Measurements from ENCODE around the gene ZNF681.
A peak's percentile ranks its signal among the peaks of the same experiment; 100 is the strongest.
"Not testable (repeated sequence)": the region's sequence is repeated elsewhere in the genome, so short reads cannot be mapped to it uniquely, and the experiment has no call there.

Gene ZNF681

DNA sequence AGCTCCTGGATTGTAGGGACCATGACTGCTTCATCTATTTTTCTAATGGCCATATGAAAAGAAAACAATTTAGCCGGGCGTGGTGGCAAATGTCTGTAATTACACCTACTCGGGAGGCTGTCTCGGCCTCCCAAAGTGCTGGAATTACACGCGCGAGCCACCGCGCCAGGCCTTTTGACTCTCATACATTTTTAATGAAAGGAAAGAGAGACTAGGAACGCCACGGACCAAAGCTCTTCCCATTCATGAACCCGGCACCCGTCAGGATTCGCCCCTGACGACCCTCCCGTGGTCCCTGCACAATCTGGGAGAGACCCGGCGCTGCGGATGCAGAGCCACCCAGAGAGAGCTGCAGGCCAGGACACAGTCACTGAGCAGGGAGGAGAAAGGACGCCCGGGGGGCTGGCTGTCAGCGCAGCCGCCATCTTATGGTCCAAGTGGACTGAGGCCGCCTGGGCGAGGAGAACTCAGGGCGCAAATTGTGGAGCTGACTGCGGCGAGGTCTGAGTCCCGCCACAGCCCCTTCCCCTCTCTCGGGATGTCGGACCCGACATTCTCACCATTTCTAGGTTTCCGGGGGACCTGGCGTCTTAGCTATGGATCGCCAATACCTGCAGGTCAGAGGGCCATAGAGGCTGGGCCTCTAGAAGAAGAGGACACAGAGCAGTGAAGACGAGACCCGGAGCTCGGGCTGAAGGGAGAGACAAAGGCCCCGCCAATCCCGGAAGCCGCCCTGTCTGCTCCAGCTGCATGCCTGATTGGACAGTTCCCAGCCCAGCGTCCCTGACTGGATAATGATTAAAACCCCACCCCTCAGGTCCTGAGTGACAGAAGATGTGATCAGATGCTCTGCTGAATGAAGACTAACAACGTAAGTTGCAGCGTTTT lies at the start of gene ZNF681:
Gene ZNF681, minus strand, starts transcription at position 705 of the 888 bp plus-strand sequence. Its CDS starts 142 bp downstream, at position 563.
- DNase-seq, result peak; percentile 92

DNA sequence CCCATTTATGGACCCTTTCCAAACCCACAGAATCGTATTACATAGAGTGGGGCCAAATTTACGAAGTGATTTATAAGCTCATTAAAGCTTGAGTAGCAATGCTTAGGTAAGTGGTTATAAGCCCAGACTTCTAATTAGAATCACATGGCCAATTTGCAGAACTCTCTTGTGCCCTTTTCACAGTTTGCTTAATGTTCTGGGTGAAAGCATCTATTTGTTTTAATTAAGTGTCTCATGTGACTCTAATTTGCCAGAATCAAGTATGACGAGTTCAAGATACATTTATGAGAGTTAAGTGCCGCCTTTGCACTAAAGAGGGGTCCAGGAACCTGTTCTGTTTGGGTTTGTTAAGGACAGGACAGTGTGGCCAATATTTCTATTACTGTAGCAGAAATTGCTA lies 46.0 kb upstream of the ZNF681 start:
- no peak for DNase-seq

DNA sequence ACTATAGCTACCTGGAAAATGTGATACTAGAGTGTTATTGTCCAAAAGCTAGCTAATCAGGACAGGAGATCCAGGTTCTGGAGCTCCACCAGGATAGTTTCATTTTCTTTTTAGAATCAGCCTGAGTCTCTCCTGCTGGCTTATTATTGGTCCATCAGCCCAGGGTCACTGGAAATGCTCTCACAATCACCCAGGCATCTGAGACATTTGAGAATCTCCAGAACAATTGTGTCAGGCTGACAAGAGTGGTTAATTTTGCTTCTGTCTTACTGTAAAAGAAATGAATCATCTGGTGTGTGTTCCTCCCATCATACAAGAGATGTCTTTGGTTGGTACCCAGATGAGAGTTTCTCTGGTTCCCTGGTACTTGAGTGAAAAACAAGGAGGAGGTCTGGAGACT lies 43.6 kb upstream of the ZNF681 start:
- DNase-seq, result peak; percentile 33

DNA sequence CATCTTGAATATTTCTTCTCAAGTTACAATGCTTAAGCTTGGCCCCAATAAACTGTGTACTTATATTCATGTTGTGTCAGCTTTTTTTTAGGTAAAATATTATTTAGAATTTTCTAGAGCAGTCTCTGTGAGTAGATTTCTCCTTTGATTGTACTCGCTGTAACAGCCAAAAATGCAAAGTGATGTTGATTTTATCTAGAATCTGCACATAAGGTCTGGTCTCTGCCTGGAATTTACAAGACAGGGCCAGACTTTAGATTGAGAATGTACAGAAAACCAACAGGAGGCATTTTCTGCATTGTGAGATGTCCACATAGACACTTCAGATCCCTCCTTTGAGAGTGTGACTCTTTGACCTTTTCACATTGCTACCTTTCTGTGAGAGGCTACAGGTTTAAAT lies 43.1 kb upstream of the ZNF681 start:
- no peak for DNase-seq

DNA sequence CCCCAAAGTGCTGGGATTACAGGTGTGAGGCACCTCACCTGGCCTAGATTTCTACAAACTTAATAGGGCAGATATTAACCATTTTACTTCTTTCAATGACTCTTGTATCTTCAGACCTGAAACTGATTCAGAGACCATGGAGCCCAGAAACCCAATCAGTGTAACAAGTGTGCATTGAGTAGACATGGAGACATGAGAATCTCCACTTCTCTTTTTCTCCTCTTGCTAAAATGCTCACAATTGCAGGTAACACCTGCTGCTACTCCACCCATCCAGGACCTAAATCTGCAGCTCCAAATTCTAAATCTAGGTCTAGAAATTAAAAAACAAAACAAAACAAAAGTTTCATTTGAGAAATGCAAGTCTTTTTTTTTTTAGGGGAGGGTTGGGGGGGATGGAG lies 42.2 kb upstream of the ZNF681 start:
- no peak for DNase-seq

DNA sequence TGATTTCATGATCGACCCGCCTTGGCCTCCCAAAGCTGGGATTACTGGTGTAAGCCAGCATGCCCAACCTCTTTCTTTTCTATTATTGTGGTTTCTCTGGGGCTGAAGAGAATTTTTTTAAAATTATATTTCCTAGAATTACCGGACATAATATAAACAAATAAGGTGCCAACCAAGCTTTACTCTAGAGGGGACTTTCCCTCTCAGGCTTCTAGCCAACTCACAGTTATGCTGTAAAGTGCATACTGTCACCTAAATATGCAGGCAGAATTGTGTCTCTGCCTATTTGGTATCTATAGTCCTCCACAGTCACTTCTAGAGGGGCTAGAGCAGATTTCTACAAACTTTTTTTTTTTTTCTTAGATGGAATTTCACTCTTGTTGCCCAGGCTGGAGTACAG lies 41.6 kb upstream of the ZNF681 start:
- DNase-seq, result peak; percentile 68

DNA sequence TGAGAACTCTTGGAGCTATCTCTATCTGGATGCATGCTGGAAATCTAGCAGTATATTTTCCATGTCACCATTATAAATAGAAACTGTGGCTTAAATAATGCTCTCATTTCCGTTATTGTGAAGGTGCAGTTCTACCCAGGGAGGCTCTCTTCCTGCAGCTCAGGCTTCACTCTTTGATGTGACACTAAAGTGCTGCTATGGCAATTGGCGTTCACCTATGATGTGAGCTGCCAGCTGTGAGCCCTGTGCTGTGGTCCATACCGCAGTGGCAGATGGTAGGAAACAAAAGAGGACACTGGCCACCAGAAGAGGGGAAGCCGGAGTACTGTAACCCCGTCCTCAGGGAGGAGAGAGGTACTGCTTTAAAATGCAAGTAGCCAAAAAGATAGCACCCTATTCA lies 40.6 kb upstream of the ZNF681 start:
- DNase-seq, result peak; percentile 76

DNA sequence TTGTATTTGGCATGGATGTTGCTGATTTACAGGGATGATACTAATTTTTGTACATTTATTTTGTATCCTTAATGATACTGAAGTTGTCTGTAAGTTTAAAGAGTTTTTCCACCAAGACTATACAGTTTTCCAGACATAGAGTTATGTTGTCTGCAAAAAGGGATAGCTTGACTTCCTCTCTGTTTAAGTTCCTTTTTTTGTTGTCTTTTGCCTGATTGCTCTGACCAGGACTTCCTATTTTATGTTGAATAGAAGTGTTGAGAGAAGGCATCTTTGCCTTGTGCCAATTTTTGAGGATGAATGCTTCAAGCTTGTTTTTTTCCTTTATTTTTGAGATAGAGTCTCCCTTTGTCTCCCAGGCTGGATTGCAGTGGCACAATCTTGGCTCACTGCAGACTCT lies 36.8 kb upstream of the ZNF681 start:
- no peak for DNase-seq

DNA sequence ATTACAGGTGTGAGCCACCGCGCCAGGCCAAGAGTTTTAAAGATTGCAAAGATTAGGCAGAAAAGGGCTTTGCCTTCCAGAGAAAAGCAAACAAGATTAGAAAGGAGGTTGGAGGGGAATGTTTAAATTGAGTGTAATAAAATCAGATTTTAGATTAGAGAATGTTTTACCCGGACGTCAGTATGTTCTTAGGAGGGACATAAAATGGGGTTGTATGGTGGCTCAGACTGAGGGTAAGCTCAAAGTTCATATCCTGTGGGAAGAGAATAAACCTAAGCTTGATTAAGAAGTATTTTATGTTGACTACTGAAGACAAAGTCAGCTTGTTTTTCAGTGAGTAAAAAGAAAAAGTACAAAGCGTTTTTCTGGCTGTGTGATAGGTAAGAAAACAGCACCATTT lies 34.1 kb upstream of the ZNF681 start:
- DNase-seq, result no peak

DNA sequence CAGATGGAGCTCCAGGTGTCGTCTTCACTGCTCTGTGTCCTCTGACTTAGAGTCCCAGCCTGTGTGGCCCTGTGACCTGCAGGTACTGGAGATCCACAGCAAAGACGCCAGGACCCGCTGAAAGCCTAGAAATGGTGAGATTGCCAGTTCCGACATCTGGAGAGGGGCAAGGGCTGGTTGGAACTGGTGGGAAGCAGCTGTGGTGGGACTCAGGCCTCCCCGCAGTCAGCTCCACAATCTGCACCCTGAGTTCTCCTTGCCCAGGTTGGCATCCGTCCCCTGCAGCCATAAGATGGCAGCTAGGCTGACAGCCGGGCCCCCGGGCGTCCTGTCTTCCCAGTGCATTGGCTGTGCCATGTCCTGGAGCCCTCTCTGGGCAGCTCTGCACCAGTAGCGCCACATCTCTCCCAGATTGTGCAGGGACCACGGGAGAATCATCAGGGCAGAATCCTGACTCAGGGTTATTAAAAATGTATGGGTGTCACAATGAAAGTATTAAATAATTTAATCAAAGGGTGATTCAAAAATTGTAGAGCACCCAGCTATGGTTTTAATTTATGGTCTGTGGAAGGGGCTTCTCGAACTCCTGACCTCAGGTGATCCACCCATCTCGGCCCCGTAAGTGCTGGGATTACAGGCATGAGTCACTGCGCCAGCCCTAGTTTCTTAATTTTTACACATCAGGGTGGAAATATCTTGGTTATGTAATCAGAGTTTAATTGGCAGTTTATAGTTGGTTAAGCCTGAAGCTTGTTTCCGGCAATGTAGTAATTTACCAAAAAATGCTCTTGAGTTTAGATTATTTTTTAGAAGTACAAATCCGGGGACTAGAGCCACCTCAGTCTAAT lies 32.2 kb upstream of the ZNF681 start:
- DNase-seq, result no peak

DNA sequence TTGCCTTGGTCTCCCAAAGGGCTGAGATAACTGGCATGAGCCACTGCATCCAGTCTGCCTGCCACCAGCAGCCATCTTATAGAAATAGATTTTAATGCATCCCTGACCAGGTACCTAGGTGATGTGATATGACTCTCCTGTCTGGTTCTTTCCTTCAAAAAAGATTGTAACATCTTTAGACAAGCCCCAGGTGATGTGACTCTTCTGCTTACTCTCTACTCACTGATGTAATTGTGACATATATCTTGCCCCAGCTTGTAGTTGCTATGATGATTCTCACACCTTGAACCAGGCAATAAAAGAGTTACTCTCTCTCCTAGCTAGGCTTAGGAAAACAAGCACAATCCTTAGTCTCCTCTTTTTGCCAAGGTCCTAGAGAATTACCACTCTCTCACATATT lies 30.6 kb upstream of the ZNF681 start:
- no peak for DNase-seq

DNA sequence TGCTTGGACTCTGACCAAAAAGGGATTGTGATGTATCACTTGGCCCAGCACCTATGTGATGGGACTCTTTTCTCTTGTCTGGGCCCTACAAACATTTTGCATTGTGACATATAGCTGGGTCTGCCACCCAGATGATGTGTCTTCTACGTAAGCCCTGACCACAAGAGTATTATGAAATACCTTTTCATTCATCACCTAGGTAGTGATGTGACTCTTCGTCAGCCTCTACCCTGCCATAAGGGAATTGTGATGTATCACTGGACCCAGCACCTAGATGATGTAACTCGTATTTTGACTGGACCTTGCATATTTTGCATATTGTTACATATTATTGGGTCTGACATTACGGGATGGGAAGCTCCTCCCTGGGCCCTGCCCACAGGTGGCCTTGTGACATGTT lies 29.7 kb upstream of the ZNF681 start:
- DNase-seq, result no peak

DNA sequence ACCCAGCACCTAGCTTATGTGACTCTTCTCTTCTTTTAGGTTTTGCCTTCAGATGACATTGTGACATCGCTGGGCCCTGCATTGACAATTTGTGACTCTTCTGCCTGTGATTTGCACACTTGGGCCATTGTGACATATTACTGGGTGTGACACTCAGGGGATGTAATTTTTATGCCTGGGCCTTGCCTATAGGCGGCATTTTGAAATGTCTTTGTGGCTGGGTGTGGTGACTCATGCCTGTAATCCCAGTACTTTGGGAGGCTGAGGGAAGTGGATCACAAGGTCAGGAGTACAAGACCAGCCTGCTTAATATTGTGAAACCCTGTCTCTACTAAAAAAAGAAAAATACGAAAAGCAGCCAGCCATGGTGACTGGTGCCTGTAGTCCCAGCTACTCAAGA lies 28.4 kb upstream of the ZNF681 start:
- DNase-seq, result no peak

DNA sequence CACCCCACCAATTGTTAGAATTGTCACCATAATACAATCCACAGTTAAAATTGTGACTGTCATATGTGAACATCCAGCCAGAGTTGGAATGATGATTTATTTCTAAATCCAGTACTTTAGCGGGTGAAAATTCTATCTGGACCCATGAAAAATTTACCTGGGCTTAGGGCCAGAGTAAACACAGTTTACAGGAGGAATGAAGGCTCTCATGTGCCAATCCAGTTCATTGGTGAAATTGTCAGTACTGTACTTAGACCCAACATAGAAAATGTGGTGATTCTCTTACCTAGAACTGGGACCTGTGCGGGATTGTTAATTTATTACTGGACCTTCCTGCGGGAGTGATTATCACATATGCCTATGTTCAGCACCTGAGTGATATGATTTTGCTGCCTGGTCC lies 27.3 kb upstream of the ZNF681 start:
- no peak for DNase-seq

DNA sequence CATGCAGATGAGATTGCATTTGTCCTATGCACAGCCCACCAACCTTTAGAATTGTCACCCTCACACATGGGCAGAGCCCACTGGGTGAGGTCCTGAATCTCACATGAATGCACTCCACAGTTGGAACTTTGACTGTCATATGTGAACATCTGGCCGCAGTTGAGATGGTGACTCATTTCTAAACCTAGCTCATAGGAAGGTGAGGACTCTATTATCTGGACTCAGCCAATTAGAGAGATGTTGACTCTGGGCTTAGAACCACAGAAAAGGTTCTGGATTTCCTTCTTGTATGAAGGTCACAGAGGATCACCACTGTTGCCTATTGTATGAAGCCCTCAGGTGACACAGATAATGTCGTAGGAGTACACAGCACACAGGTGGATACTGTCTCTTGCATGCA lies 25.6 kb upstream of the ZNF681 start:
- no peak for DNase-seq

DNA sequence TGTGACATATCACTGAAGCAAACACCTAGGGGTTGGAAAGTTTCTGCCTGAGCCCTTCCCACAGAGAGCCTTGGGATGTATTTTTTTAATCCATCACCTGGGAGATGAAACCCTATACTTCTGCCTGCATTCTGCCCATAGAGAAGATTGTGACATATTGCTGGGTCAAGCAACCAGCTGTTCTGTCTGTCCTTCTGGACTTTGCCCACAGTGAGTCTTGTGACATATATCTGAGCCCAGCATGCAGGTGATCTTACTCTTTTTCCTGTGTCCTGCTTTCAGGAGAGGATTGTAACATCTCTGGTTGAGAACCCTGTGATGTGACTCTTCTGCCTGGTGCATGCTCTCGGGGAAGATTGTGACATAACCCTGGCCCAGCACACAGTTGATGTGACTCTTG lies 24.9 kb upstream of the ZNF681 start:
- DNase-seq, result no peak

DNA sequence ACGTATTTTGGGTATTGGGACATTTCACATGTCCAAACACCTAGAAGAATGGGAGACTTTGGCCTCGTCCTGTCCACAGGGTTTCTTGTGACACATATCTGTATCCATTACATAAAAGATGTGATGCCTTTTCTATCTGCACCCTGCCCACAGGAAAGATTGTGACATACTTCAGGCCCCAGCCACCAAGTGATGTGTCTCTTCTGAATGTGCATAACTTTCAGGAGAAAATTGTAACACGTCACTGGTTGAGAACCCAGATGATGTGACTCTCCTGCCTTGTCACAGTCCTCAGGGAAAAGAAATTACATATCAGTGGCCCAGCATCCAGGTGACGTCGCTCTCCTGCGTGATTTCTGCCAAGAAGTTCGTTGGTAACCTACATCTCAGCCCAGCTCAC lies 21.0 kb upstream of the ZNF681 start:
- DNase-seq, result no peak

DNA sequence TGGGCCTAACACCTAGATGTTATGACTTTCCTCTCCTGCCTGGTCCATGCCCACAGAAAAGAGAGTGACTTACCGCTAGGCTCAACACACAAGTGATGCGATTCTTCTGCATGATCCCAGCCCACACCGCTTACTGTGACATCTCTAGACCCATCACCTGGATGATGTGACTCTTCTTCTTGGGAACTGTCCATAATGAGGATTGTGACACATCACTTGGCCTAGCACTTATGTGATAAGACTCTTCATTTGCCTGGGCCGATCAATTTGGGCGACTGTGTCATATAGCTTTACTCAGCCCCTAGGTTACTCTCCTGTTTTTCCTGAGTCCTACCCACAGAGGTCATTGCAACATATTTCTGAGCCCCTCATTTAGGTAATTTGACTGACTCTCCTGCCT lies 19.9 kb upstream of the ZNF681 start:
- no peak for DNase-seq

DNA sequence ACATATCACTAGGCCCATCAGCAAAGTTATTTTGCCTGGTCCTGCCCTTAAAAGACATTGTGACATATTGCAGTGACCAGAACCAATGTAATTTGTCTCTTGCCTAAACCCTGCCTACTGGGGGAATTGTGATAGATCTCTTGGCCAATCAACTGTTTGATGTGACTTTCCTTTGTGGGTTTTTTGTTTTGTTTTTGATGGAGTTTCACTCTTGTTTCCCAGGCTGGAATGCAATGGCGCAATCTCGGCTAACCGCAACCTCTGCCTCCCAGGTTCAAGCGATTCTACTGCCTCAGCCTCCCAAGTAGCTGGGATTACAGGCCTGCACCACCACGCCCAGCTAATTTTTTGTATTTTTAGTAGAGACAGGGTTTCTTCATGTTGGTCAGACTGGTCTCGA lies 19.3 kb upstream of the ZNF681 start:
- DNase-seq, result not testable (repeated sequence)

DNA sequence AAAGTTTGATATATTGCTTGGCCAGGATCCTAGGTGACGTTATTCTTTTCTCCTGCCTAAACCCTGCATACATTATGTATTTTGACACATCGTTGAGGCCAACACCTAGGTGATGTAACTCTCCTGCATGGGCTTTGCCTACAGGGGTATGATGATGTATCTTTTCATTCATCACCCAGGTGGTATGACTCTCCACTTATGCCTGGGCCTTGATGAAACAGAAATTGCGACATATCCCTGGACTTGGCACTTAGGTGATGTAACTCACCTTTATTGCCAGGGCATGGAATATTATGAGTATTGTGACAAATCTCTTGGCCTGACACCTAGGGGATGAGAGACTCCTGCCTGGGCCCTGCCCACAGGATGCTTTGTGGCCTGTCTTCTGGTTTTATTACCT lies 18.5 kb upstream of the ZNF681 start:
- no peak for DNase-seq

DNA sequence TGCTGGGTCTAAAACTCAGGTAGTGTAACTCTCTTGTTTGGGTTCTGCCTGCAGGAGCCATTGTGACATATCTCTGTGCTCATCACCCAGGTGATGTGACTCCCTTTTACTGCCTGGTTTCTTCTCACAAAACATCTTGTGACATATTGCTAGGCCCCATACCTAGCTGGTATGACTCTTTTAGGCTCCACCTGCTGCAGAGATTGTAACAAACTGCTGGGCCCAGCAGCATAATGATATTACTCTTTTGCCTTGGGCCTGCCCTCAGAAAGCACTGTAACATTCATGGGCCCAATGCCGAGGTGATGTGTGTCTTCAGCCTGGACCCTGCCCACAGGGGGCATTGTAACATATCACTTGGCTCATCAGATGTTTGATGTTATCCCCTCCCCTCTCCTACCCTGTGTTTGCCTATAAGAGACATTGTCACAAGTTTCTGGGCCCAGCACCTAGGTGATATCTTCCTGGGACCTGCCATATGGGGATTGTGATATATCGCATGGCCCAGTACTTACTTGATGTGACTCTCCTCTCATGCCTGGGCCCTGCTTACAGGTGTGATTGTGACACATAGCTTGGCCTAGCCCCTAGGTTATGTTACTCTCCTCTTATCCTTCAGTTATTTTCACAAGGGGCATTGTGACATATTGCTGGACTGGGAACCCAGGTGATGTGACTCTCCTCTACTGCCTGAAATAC lies 18.0 kb upstream of the ZNF681 start:
- peak; percentile 18 for DNase-seq

DNA sequence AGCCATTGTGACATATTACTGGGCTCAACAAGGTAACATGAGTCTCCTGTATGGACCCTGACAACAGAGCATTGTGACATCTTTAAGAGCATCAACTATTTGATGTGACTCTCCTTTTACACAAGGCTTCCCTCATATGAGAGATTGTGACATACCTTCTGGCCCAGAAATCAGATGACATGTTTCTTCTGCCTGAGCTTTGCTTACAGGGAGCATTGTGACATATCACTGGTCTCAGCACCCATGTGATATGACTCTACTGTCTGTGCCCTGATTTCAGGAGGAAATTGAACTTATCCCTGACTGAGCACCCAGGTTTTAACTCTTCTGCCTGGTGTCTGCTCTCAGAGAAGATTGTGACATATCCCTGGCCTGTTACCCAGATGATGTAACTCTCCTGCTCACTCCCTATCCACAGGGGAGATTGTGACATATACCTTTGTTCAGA lies 15.9 kb upstream of the ZNF681 start:
- no peak for DNase-seq

DNA sequence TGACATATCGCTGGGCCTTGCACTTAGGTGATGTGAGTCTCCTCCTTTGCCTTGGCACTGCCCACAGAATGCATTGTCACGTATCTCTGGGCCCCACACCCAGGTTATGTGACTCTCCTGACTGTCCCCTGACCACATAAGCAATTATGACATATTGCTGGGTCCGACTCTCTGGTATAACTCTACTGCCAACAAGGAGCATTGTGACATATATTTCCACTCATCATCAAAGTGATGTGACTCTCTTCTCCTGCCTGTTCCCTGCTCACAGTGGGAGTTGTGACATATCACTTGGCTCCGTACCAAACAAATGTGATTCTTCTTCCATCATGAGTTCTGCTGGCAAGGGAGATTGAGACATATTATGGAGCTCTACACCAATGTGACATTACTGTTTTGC lies 15.4 kb upstream of the ZNF681 start:
- no peak for DNase-seq

DNA sequence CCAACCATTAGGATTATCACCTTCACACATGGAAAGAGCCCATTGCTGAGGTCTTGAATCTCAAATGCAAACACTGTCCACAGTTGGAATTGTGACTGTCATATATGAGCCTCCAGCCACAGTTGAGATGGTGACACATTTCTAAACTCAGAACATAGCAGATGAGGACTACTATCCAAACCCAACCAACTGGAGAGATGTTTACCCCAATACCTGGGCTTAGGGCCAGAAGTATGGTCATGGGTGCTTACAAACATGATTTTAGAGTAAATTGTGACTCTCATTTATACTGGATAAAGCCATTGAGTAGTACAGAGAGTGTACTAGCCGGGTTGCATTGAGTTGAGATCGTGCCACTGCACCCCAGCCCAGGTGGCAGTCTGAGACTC lies 14.0 kb upstream of the ZNF681 start:
- DNase-seq, result no peak

Data from CD4-positive, alpha-beta T cell treated with Interleukin-4 for 4 hours (primary cell).